Measurements from ENCODE around the gene SH3RF1.

GRCh38 chr4:169272265-169272886 is 1.6 kb upstream of the SH3RF1 start:
- TF ChIP-seq EZH2phosphoT487 (IDR thresholded peaks at IDR 0.05; ENCODE audit: low read depth): 0 out of 2 replicates have a peak, but pooled peaks have one; percentile 13
- TF ChIP-seq CTCF (IDR thresholded peaks at IDR 0.05; ENCODE audit: low read depth, low read length): no peak
